Erythroblast (primary cell): ENCODE data around the gene XPNPEP2.

ENCODE experiments used
- GATA1 ChIP-seq: IDR thresholded peaks from 2 replicates; pipeline ENCODE4 v1.6.1; 2011; ENCODE audit warnings: low read depth, mild to moderate bottlenecking, control low read depth, low read length, moderate library complexity
- POLR2A ChIP-seq: IDR thresholded peaks from 2 replicates; pipeline ENCODE4 v1.6.1; 2011; ENCODE audit warnings: mild to moderate bottlenecking, low read length

DNA sequence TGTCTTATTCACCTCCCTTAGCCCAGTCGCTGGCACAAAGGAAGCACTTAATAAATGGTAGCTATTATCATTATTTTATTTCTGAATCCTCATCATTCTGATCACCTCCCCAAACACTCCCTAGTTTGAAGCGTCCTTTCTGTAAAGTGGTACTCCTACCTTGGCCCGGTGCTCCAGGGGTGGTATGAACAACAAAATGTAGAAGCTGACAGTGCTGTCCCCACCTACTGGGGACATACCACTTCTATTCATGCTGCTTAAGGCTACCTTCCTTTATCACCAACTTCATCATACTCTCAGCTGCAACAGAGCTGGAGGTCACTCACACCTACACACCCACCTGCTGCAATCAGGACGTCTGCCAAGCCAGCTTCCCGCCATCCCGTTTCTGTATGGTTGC, 43.2 kb upstream of the XPNPEP2 start:
- TF ChIP-seq POLR2A, result no peak
- TF ChIP-seq GATA1, result no peak
